Measurements from ENCODE around the gene FAHD1.

The FAHD1 gene

GRCh38 chr16:1825864-1826690 lies 929 bp upstream of the FAHD1 start:
- TF ChIP-seq CTCF (IDR thresholded peaks at IDR 0.05; ENCODE audit: low read depth, low read length): no peak
- H3K4me3 ChIP-seq (ENCODE audit: low read depth, low read length): peak overlapping the region; percentile 80

- H3K4me3 ChIP-seq (ENCODE audit: low read depth, low read length): peak overlapping the region; percentile 80
- TF ChIP-seq CTCF (IDR thresholded peaks at IDR 0.05; ENCODE audit: low read depth, low read length): no peak
Measured at GRCh38 chr16:1828645-1829410, 1.8 kb downstream of the FAHD1 start.

- no peak overlapping the region for H3K4me3 ChIP-seq (ENCODE audit: low read depth, low read length)
- no peak for TF ChIP-seq CTCF (IDR thresholded peaks at IDR 0.05; ENCODE audit: low read depth, low read length)
Measured at GRCh38 chr16:1830213-1830612, 3.2 kb downstream of the FAHD1 start.

GRCh38 chr16:1831186-1832075 lies 4.4 kb downstream of the FAHD1 start:
- no peak overlapping the region for H3K4me3 ChIP-seq (ENCODE audit: low read depth, low read length)
- TF ChIP-seq CTCF (IDR thresholded peaks at IDR 0.05; ENCODE audit: low read depth, low read length): no peak

- H3K4me3 ChIP-seq (ENCODE audit: low read depth, low read length): no peak overlapping the region
- TF ChIP-seq CTCF (IDR thresholded peaks at IDR 0.05; ENCODE audit: low read depth, low read length): no peak
Measured at GRCh38 chr16:1832838-1833454, 5.9 kb downstream of the FAHD1 start.

GRCh38 chr16:1834096-1834495 lies 7.1 kb downstream of the FAHD1 start:
- H3K4me3 ChIP-seq (ENCODE audit: low read depth, low read length): no peak overlapping the region
- TF ChIP-seq CTCF (IDR thresholded peaks at IDR 0.05; ENCODE audit: low read depth, low read length): no peak

Measured in WI38 (cell line).